Measurements from ENCODE around the gene GOLGA6L10. TPM values are rescaled to one million over a fixed set of nuclear protein-coding genes. Genes with fewer than 3 reads are reported as not detected.

The GOLGA6L10 gene
- total RNA-seq, 4 donors from 2014 or later = 0.16 to 1.5 (median 0.45) TPM

- TF ChIP-seq CTCF (IDR thresholded peaks at IDR 0.05; ENCODE audit: low read depth) = no peak
These were observed 34.3 kb downstream of the GOLGA6L10 start for GRCh38 chr15:82314769-82315518.

GRCh38 chr15:82313446-82313845, 35.8 kb downstream of the GOLGA6L10 start:
- no peak for TF ChIP-seq CTCF (IDR thresholded peaks at IDR 0.05; ENCODE audit: low read depth)

- no peak for TF ChIP-seq CTCF (IDR thresholded peaks at IDR 0.05; ENCODE audit: low read depth)
These were observed 36.5 kb downstream of the GOLGA6L10 start for GRCh38 chr15:82312586-82313349.

- no peak for TF ChIP-seq CTCF (IDR thresholded peaks at IDR 0.05; ENCODE audit: low read depth)
These were observed 39.5 kb downstream of the GOLGA6L10 start for GRCh38 chr15:82309802-82310201.

GRCh38 chr15:82307714-82308081, 41.6 kb downstream of the GOLGA6L10 start:
- TF ChIP-seq CTCF (IDR thresholded peaks at IDR 0.05; ENCODE audit: low read depth) = no peak

GRCh38 chr15:82306791-82307713, 42.2 kb downstream of the GOLGA6L10 start:
- TF ChIP-seq CTCF (IDR thresholded peaks at IDR 0.05; ENCODE audit: low read depth) = no peak

Measured in subcutaneous adipose tissue (tissue), 4 donors.